Nephron (organoid): ENCODE data around the gene HCN4.
A peak's percentile ranks its signal among the peaks of the same experiment; 100 is the strongest.
"Not testable (repeated sequence)": the region's sequence is repeated elsewhere in the genome, so short reads cannot be mapped to it uniquely, and the experiment has no call there.

Experiments
- H3K27ac Mint-ChIP-seq, 3 experiments: 2 replicates each; pipeline ENCODE4 v1.8.0; 2020; ENCODE audit warnings: mixed read lengths in 3 of 3, mild to moderate bottlenecking in 2 of 3, moderate library complexity in 1 of 3
- H3K27me3 Mint-ChIP-seq: 2 replicates; pipeline ENCODE4 v1.8.0; 2021; ENCODE audit warnings: low read depth, mild to moderate bottlenecking, moderate library complexity, mixed read lengths
- H3K36me3 Mint-ChIP-seq: 2 replicates; pipeline ENCODE4 v1.8.0; 2020; ENCODE audit warnings: low read depth, mixed read lengths
- H3K4me1 Mint-ChIP-seq: 2 replicates; pipeline ENCODE4 v1.8.0; 2020; ENCODE audit warnings: mixed read lengths
- H3K4me3 Mint-ChIP-seq, 3 experiments: 2 replicates each; pipeline ENCODE4 v1.8.0; 2020; ENCODE audit warnings: mild to moderate bottlenecking in 3 of 3, mixed read lengths in 3 of 3, moderate library complexity in 2 of 3
- H3K9me3 Mint-ChIP-seq: 2 replicates; pipeline ENCODE4 v1.8.0; 2020; ENCODE audit warnings: mixed read lengths
- CTCF ChIP-seq, 3 experiments: fragments of 200-600 bp; sonication (generic); IDR thresholded peaks; one replicate each; pipeline ENCODE4 v1.5.0; 2021; ENCODE audit warnings: antibody characterized with exemption in 3 of 3; ENCODE audit not compliant: unreplicated experiment in 3 of 3

The HCN4 gene

GRCh38 chr15:73317651-73318462 lies 50.9 kb downstream of the HCN4 start:
- Mint-ChIP-seq H3K36me3 (peaks cover under 1% of the 10 kb centered on the region), H3K27me3 (peaks cover 16% of the 10 kb centered on the region), H3K27ac (no peak overlapping the region), H3K4me3 (no peak overlapping the region), H3K9me3 (no peaks in the 10 kb centered on the region), H3K4me1 (no peaks in the 10 kb centered on the region)
- TF ChIP-seq CTCF (IDR thresholded peaks at IDR 0.05; ENCODE audit: unreplicated experiment in 3 of 3), result no peak

- H3K27ac Mint-ChIP-seq, result no peak overlapping the region
- H3K4me1 Mint-ChIP-seq, result no peaks in the 10 kb centered on the region
- H3K27me3 Mint-ChIP-seq, result peaks cover 6% of the 10 kb centered on the region
- H3K9me3 Mint-ChIP-seq, result no peaks in the 10 kb centered on the region
- H3K4me3 Mint-ChIP-seq, result no peak overlapping the region
- no peak for TF ChIP-seq CTCF (IDR thresholded peaks at IDR 0.05; ENCODE audit: unreplicated experiment in 3 of 3)
- peaks cover 13% of the 10 kb centered on the region for H3K36me3 Mint-ChIP-seq
Measured at GRCh38 chr15:73313861-73314260, 54.9 kb downstream of the HCN4 start.

- peaks cover 25% of the 10 kb centered on the region for H3K36me3 Mint-ChIP-seq
- no peak overlapping the region for H3K4me3 Mint-ChIP-seq
- peaks cover 6% of the 10 kb centered on the region for H3K4me1 Mint-ChIP-seq
- no peak overlapping the region for H3K27ac Mint-ChIP-seq
- TF ChIP-seq CTCF (IDR thresholded peaks at IDR 0.05; ENCODE audit: unreplicated experiment in 3 of 3), result no peak
- no peaks in the 10 kb centered on the region for H3K27me3 Mint-ChIP-seq
- H3K9me3 Mint-ChIP-seq, result no peaks in the 10 kb centered on the region
Measured at GRCh38 chr15:73308305-73308704, 60.5 kb downstream of the HCN4 start.

- no peaks in the 10 kb centered on the region for H3K27me3 Mint-ChIP-seq
- TF ChIP-seq CTCF (IDR thresholded peaks at IDR 0.05; ENCODE audit: unreplicated experiment in 3 of 3), result peak; percentile 60 to 68 (median 64)
Measured at GRCh38 chr15:73305331-73306211, 63.2 kb downstream of the HCN4 start.

GRCh38 chr15:73303636-73304035 lies 65.1 kb downstream of the HCN4 start:
- TF ChIP-seq CTCF (IDR thresholded peaks at IDR 0.05; ENCODE audit: unreplicated experiment in 3 of 3), result no peak

More at GRCh38 chr15:73305331-73306211, 63.2 kb downstream of the HCN4 start:
- H3K36me3 Mint-ChIP-seq, result peaks cover 29% of the 10 kb centered on the region
- H3K27ac Mint-ChIP-seq, result peak overlapping the region in 1 of 3 experiments; percentile 26
- H3K4me3 Mint-ChIP-seq, result no peak overlapping the region
- peaks cover 6% of the 10 kb centered on the region for H3K4me1 Mint-ChIP-seq
- H3K9me3 Mint-ChIP-seq, result no peaks in the 10 kb centered on the region

GRCh38 chr15:73300286-73300685 lies 68.5 kb downstream of the HCN4 start:
- H3K9me3 Mint-ChIP-seq, H3K4me3 Mint-ChIP-seq, H3K27me3 Mint-ChIP-seq, H3K27ac Mint-ChIP-seq, H3K4me1 Mint-ChIP-seq: not testable (repeated sequence)
- H3K36me3 Mint-ChIP-seq, result peaks cover 50% of the 10 kb centered on the region

More at GRCh38 chr15:73303636-73304035, 65.1 kb downstream of the HCN4 start:
- peak overlapping the region in 1 of 3 experiments; percentile 33 for H3K4me3 Mint-ChIP-seq
- H3K4me1 Mint-ChIP-seq, result peaks cover 6% of the 10 kb centered on the region
- H3K9me3 Mint-ChIP-seq, result no peaks in the 10 kb centered on the region
- H3K27ac Mint-ChIP-seq, result peak overlapping the region; percentile 5 to 60 (median 34)
- H3K27me3 Mint-ChIP-seq, result no peaks in the 10 kb centered on the region
- H3K36me3 Mint-ChIP-seq, result peaks cover 35% of the 10 kb centered on the region
